ENCODE measurements around the gene CLK2.
"Not testable (repeated sequence)": the region's sequence is repeated elsewhere in the genome, so short reads cannot be mapped to it uniquely, and the experiment has no call there.

Gene CLK2

GRCh38 chr1:155261852-155262673, 11.2 kb downstream of the CLK2 start, which contains the start of gene SCAMP3:
Gene SCAMP3, minus strand, starts transcription at chr1:155262360. Its CDS starts 209 bp downstream, at chr1:155262151.
- DNase-seq, result peak; percentile 96

GRCh38 chr1:155261493-155261851, 11.8 kb downstream of the CLK2 start:
- no peak for DNase-seq

- no peak for DNase-seq
Measured at GRCh38 chr1:155260276-155260675, 13.0 kb downstream of the CLK2 start.

- no peak for DNase-seq
Measured at GRCh38 chr1:155256058-155256852, 17.0 kb downstream of the CLK2 start.

GRCh38 chr1:155255243-155256007, 17.9 kb downstream of the CLK2 start, which contains the start of gene ENTREP3:
Gene ENTREP3, minus strand, starts transcription at chr1:155255483. Its CDS starts 606 bp downstream, at chr1:155254877.
- DNase-seq, result peak; percentile 82

GRCh38 chr1:155254714-155255242, 18.5 kb downstream of the CLK2 start:
- no peak for DNase-seq

GRCh38 chr1:155254228-155254713, 19.0 kb downstream of the CLK2 start:
- no peak for DNase-seq

GRCh38 chr1:155253797-155254196, 19.5 kb downstream of the CLK2 start:
- DNase-seq, result no peak

- no peak for DNase-seq
Measured at GRCh38 chr1:155253208-155253607, 20.1 kb downstream of the CLK2 start.

GRCh38 chr1:155251566-155251965, 21.7 kb downstream of the CLK2 start:
- no peak for DNase-seq

- peak; percentile 84 for DNase-seq
Measured at GRCh38 chr1:155250633-155251449, 22.5 kb downstream of the CLK2 start.

- DNase-seq, result no peak
Measured at GRCh38 chr1:155250246-155250632, 23.1 kb downstream of the CLK2 start.

- DNase-seq, result no peak
Measured at GRCh38 chr1:155247667-155248553, 25.4 kb downstream of the CLK2 start.

- DNase-seq, result not testable (repeated sequence)
Measured at GRCh38 chr1:155246796-155247195, 26.5 kb downstream of the CLK2 start.

GRCh38 chr1:155245163-155245524, 28.2 kb downstream of the CLK2 start:
- no peak for DNase-seq

- peak; percentile 98 for DNase-seq
Measured at GRCh38 chr1:155244368-155245162, 28.7 kb downstream of the CLK2 start.

- no peak for DNase-seq
Measured at GRCh38 chr1:155242805-155243358, 30.4 kb downstream of the CLK2 start.

- DNase-seq, result no peak
Measured at GRCh38 chr1:155241841-155242264, 31.5 kb downstream of the CLK2 start.

- DNase-seq, result peak; percentile 81
Measured at GRCh38 chr1:155241069-155241679, 32.1 kb downstream of the CLK2 start.
